Amygdala (tissue), 56 donors: ENCODE data around the gene SHROOM3.
A peak's percentile ranks its signal among the peaks of the same experiment; 100 is the strongest.

Experiments
- DNase-seq, 56 donors: peaks; one replicate each; lab custom pipeline; 2025; lab: John Stamatoyannopoulos, UW

SHROOM3 gene

GRCh38 chr4:76791479-76791878, 356.4 kb downstream of the SHROOM3 start:
- no peak for DNase-seq

DNA sequence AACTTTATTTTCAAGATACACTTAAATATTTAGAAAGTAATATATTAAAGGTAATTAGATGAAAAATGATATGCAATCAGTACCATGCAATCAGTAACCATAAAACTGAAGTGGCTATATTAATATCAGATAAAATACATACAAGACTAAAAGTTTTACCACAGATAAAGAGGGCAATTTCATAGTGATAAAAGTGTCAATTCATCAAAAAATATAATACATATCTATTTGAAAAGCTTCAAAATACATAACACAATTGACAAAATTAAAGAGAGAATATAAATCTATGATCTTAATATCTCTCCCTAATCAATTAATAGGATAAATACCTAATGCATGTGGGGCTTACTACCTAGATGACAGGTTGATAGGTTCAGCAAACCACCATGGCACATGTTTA, 357.4 kb downstream of the SHROOM3 start:
- DNase-seq, result no peak

GRCh38 chr4:76795243-76795642, 360.2 kb downstream of the SHROOM3 start:
- DNase-seq, result no peak

DNA sequence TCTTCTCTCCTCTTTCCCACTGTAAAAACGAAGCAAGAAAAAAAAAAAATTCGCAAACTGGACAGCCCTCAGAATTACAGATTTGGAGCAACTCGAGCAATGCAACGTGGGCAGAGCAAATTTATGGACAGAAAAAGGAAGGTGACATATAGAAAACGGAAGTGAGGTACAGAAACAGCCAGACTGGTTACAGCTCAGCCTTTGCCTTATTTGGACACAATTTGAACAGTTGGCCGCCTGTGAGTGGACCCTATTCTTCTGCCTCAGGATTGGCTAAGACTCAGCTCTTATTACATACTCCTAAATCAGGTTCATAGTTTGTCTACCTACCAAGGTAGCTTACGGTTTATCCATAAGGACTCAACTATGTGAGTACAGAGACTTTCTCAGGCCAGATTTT, 364.1 kb downstream of the SHROOM3 start:
- DNase-seq, result no peak

DNA sequence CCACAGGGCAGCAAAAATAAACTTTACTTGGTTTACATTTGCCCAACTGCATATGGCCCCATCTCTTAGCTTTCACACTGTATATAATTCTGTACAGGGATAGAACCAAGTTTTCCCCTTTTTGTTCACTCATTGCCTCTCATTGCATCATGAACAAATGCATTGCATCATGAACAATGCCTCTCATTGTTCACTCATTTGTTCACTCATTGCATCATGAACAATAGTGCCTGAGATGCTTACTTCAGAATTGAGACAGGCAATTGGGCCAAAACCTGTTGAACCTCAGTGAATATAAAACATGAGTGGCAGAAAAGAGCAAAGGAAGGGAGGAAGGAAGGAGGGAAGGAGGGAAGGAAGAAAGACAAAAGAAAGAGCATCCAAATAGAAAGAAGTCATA, 364.7 kb downstream of the SHROOM3 start:
- DNase-seq, result no peak

GRCh38 chr4:76800902-76801301, 365.9 kb downstream of the SHROOM3 start:
- DNase-seq, result no peak

GRCh38 chr4:76801621-76802235, 366.7 kb downstream of the SHROOM3 start:
- DNase-seq, result peak in 5 of 56 donors; percentile 1 to 31 (median 4)

GRCh38 chr4:76802236-76803021, 367.4 kb downstream of the SHROOM3 start:
- peak in 2 of 56 donors; percentile 2 to 16 for DNase-seq

- peak in 2 of 56 donors; percentile 4 to 16 for DNase-seq
These were observed 368.5 kb downstream of the SHROOM3 start for GRCh38 chr4:76803522-76803921.

- no peak for DNase-seq
These were observed 369.1 kb downstream of the SHROOM3 start for GRCh38 chr4:76804096-76804495.

- no peak for DNase-seq
These were observed 371.3 kb downstream of the SHROOM3 start for GRCh38 chr4:76806346-76806745.

DNA sequence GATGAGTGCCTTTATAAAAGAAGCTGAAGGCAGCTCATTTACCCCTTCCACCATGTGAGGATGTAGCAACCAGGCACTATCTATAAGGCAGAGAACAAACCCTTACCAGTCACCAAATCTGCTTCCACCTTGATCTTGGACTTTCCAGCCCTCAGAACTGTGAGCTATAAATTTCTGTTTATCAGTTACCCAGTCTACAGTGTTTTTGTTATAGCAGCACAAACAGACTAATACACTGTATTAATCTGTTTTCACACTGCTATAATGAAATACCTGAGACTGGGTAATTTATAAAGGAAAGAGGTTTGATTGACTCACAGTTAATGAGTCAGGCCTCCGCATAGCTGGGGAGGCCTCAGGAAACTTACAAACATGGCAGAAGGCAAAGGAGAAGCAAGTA, 371.7 kb downstream of the SHROOM3 start:
- DNase-seq, result no peak

DNA sequence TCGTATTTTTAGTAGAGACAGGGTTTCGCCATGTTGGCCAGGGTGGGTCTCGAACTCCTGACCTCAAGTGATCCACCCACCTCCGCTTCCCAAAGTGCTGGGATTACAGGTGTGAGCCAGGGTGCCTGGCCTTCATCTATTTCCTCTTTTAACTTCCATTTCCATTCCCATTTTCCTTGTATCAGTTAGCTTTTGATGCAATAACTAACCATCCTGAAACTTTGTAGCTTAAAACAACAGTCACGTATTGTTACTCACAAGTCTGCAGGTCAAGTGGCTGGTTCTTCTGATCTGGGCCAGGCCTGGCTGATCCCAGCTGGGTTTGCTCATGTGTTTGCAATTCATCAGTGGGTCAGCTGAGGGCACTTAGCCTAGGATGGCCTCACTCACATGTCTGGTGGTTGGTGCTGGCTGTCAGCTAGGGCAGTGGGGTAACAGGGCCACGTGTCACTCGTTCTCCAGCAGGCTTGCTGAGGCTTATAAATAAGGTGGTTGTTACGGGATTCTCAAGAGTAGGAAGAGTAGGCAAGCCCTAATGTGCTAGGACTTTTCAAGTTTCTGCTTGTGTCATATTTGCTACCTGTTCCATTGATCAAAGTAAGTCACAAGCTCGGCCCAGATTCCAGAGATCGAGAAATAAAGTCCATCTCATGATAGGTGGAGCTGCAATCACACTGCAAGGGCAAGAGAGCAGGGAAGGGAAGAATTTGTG, 374.7 kb downstream of the SHROOM3 start:
- no peak for DNase-seq

GRCh38 chr4:76811604-76812412, 376.8 kb downstream of the SHROOM3 start:
- DNase-seq, result no peak

DNA sequence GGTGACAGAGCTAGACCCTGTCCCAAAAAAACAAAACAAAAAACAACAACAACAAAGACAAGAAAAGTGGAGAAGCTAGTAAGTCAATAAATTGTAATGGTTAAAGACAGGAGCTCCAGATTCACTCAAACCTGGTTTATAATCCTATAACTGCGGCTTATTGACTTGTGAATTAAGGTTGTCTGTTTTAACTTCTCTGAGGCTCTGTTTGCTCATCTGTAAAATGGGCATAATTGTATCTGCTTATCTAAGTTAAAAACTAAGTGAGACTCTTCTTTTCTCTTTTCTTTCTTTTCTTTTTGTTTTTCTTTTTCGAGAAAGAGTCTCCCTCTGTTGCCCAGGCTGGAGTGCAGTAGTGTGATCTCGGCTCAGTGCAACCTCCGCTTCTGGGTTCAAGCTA, 378.0 kb downstream of the SHROOM3 start:
- no peak for DNase-seq

DNA sequence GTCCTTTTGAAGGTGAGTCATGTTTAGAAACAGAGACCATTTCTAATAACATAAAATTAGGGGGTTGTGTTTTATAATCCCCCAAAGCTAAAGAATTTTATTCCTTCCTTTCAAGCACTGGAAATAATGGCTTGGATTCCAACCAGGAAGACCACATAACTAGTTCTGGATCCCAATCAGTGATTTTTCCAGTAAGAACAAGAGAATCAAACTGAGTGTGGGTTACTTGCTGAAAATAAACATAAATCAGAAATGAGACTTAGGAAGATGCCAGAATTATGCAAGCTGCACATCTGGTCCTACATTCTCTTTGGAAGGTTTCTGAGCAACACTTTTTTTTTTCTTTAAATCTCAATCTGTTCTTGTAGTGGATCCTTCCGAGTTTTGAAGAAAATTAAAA, 386.6 kb downstream of the SHROOM3 start:
- DNase-seq, result no peak

GRCh38 chr4:76822303-76822702, 387.3 kb downstream of the SHROOM3 start:
- no peak for DNase-seq

DNA sequence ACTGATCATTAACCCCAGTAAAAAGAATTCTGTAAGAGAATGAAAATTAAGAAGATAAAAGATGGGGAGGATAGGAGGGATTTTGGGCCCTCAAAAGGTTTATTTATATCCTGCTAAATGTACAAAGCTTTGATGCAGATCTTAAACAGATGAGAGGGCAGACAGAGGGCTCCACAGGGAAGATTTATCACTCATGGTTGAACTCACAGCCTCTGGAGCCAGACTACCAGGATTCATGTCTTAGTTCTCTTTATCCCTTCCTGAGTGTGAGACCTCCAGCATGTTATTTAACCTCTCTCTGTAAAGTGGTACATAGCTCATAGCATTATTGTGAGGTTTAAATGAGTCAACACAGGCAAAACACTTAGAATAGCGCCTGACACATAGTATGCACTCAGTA, 388.5 kb downstream of the SHROOM3 start:
- no peak for DNase-seq

GRCh38 chr4:76830612-76830963, 395.6 kb downstream of the SHROOM3 start:
- no peak for DNase-seq

- DNase-seq, result peak in 1 of 56 donors; percentile 0
These were observed 396.1 kb downstream of the SHROOM3 start for GRCh38 chr4:76830964-76831703.
